NCI-H1417 treated with DMSO at 0.1 percent for 48 hours (cell line): ENCODE results near the gene TMEM52B.
"Not testable (repeated sequence)": the region's sequence is repeated elsewhere in the genome, so short reads cannot be mapped to it uniquely, and the experiment has no call there.

ENCODE experiments used
- DNase-seq: peaks from one replicate; lab custom pipeline; 2025; lab: John Stamatoyannopoulos, UW

Gene TMEM52B

DNA sequence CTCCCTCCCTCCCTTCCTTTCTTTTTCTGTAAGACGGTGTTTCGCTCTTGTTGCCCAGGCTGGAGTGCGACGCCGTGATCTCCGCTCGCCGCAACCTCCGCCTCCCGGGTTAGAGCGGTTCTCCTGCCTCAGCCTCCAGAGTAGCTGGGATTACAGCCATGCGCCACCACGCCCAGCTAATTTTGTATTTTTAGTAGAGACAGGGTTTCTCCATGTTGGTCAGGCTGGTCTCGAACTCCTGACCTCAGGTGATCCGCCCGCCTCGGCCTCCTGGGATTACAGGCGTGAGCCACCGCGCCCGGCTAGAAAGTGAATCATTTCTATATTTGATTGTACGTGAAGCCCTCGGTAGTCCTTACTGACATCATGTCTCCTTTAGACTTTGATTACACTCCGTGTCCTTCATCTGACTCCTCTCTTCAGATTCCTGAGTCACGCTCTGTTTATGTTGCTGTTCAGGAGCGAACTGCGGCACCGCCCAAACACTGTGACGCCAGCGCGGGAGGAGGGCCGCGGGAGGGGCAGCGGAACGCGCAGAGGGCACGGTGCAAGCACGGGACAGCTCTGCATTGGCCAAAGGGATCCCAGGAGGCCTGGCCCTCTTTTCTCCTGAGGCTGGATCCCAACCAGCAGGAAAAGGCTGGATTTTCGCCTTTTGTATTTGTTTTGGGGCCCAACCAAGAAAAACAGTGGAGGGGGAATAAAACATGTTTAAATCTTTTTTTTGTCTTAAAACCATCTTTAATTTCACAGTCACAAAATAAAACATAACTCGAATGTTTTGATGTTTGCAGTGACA is 33.3 kb downstream of the TMEM52B start:
- DNase-seq, result peak; percentile 59

DNA sequence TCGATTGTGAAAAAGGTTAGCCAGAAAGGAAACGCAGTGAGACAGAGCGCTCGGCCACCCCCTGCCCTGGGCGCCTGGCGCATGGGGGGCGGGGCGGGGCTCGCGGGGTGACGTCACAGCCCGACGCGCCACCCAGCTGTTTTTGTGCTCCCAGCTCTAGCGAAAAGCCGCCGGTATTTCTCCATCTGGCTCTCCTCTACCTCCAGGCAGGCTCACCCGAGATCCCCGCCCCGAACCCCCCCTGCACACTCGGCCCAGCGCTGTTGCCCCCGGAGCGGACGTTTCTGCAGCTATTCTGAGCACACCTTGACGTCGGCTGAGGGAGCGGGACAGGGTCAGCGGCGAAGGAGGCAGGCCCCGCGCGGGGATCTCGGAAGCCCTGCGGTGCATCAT is 33.9 kb downstream of the TMEM52B start, which contains the start of gene GABARAPL1:
GABARAPL1 (plus strand) TSS at position 139 of the 393 bp plus-strand sequence; CDS start at position 392, 253 bp downstream.
- DNase-seq, result peak; percentile 24

DNA sequence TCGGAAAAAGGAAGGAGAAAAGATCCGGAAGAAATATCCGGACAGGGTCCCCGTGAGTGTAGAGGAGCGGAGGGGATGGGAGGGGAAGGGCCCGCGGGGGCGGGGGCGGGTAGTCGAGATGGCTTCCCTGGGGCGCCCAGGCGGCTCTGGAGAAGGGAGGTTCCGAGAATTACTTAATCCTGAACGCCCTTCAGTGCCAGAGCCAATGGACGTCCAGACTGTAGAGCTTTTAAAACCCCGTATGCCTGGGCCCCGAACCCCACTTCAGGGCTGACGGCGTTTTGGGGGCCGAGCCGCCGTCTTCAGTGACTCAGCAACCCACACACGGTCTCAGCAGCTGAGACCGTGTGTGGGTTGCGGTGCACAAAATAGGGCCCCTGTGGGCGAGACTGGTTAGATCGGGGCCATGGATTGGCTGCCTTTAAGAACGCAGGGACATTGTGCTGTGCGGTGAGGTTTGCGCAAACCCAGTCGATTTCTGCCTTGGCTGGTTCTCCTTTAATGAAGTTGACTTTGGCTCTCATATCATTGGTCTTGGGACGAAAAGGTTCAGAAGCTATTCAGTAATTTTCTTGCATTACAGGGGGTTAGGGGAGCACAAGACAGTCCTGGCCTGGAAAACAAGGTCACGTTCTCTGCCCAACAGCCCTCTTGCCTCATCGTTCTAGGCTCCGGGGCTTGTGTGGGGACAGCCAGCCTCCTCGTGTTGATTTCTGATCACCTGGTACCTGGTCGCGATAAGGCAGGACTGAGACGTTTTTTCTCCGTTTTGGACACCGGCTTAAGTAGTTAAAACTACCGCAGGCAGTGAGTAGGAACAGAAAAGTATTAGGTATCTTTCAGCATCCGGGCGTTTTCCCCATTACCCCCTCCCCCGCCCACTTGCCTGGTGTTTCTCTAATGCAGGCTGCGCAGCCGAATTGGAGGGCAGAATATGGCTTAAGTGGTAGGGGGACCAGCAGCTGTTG is 34.6 kb downstream of the TMEM52B start:
- DNase-seq, result no peak

DNA sequence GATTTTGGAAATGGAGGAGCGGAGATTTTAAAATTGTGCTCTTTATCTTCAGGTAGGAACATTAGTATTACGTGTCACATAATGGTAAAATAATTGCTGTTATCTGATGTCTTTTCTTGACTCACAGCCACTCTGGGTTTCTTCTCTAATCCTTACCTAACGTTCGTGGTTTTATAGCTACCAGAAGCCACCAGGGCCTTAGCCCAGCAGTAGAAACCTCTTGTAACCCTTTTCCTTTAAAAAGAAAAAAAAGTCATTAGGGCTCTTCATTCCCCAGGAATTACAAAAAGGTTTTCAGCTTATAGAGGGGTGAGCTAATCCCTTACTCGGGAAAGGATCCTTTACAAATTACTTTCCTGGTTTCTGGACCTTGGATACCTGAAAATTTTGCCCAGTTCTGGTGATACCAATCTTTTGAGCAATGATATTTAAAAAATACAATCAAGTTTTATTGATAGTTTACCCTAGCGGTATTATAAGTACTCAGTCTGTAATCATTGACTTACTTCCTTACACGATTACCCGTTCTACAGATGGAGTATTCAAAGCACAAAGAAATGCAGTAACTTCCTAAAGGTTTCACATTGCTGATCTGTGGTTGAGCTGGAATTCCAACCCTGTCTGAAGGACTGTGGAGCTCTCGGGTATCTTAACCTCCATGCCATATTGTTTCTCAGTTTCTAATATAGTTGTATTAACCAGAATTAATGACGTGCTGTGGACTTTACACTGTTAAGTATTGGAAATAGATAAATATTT is 35.5 kb downstream of the TMEM52B start:
- DNase-seq, result no peak

DNA sequence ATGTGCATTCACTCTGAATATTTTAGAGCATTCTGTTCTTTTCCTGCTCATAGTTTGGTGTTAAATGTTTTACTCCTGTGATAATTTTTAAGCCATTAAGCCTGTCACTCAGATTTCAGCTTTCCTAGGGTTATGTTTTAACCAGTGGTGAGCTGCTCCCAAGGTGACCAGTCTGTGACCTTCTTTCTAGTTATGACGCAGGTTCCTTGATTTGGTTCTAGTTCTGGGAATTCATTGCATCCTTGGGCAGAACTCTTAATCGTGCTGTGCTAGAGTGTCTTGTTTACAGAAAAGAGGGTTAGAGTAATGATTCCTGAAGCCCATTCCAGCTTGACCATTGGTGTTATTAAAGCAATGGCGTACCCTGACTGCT is 36.0 kb downstream of the TMEM52B start:
- no peak for DNase-seq

DNA sequence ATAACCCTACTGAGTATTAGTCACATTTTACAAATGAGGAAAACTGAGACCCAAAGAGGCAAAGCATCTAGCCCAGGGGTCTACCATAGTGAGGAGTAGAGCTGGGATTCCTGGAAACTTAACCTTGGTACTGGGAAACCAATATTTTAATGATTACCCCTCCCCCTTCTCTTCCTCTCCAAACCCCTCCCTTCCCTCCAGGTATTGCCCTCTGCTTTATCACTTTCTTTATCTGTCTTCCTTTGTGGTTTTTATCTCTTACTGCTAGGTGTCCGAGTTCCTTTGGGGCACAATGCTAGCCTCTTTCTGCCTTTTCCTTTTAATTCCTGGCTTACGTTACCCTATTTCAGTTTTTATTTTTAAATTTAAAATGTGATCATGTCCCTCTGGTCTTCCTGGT is 36.6 kb downstream of the TMEM52B start:
- DNase-seq, result no peak

DNA sequence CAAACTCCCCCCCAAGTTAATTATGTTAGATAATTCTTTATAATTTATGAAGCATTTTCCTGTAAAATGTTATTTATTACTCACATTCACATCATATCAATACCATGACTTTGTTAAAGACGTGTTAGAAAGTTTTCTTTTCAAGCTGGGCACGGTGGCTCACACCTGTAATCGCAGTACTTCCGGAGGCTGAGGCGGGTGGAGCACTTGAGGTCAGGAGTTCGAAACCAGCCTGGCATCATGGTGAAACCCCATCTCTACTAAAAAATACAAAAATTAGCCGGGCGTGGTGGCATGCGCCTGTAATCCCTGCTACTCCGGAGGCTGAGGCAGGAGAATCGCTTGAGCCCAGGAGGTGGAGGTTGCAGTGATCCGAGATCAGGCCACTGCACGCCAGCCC is 37.1 kb downstream of the TMEM52B start:
- DNase-seq, result not testable (repeated sequence)

DNA sequence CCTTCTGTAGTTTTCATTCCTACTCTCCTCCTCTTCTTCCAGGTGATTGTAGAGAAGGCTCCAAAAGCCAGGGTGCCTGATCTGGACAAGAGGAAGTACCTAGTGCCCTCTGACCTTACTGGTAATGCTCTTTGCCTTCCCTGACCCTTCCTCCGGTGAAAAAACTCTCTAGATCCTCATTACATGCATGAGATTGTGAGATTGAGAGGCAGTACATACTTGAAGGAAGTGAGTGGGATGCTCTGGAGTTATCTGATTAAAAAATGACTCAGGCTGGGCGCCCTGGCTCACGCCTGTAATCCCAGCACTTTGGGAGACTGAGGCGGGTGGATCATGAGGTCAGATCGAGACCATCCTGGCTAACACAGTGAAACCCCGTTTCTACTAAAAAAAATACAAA is 39.2 kb downstream of the TMEM52B start:
- DNase-seq, result no peak

DNA sequence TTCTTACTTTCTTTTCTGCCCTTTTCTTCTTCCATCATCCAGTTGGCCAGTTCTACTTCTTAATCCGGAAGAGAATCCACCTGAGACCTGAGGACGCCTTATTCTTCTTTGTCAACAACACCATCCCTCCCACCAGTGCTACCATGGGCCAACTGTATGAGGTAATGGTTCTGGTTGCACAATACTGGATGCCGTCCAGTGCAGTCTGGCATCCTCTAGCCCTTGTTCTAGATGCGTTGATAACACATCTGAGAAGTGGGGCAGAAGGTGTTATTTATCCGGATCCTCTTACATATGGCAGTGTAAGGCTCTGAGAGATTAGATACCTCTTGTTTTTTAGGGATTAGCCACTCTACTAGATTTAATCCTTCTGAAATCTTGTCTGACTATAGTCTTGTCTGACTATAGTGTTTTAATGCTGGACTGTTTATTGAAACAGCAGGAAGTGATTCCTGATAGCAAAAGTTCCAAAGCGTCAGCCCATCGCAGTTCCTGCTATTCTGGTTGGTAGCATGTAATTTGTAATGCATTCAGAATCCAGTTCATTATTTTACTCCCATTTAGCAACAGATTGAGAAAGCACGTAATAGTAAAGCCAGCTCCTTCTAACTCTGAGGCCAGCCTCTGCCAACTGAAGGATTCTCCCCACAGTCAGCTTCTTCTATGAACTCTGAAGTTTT is 41.7 kb downstream of the TMEM52B start:
- DNase-seq, result no peak

DNA sequence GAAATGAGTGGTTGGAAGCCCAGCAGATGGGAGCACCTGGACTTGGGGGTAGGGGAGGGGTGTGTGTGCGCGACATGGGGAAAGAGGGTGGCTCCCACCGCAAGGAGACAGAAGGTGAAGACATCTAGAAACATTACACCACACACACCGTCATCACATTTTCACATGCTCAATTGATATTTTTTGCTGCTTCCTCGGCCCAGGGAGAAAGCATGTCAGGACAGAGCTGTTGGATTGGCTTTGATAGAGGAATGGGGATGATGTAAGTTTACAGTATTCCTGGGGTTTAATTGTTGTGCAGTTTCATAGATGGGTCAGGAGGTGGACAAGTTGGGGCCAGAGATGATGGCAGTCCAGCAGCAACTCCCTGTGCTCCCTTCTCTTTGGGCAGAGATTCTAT is 43.0 kb downstream of the TMEM52B start:
- no peak for DNase-seq

DNA sequence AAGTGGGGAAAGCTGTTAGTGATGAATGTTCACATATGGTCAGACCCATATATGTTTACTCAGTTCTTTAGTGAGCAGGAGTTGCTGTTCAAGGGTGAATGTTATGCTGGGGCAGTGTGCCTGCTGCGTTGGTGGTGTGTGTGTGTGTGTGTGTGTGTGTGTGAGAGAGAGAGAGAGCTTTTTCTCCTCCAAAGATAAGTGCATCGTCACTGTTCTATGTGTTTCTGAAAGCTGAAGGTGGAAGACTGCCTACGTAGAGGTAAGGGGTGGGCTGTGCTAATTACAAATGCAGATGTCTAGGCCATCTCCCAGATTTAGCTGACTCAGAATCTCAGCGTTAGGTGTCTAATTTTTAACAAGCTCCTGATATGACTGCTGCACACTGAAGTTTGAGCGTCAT is 44.4 kb downstream of the TMEM52B start:
- no peak for DNase-seq

DNA sequence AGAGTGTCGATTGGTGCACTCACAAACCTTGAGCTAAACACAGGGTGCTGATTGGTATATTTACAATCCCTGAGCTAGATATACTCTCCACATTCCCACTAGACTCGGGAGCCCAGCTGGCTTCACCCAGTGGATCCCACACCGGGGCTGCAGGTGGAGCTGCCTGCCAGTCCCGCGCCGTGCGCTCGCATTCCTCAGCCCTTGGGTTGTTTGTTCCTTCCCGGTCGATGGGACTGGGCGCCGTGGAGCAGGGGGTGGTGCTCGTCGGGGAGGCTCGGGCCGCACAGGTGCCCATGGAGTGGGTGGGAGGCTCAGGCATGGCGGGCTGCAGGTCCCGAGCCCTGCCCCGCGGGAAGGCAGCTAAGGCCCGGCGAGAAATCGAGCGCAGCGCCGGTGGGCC is 46.6 kb downstream of the TMEM52B start:
- not testable (repeated sequence) for DNase-seq

DNA sequence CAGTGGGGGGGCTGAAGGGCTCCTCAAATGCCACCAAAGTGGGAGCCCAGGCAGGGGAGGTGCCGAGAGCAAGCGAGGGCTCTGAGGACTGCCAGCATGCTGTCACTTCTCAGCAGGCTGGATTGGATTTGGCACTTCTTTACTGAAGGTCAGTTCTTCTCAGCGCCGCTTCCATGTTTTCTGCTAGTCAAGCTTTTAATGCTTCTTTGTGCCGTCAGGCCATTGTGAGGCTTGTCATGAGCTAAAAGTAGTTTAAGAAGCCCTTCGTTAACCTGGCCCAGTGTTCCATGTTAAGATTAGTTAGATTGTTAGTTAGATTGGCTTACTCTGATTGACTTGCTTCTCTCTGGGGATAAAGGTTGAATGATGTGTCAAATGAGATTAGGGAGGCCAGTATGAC is 47.3 kb downstream of the TMEM52B start:
- DNase-seq, result no peak

DNA sequence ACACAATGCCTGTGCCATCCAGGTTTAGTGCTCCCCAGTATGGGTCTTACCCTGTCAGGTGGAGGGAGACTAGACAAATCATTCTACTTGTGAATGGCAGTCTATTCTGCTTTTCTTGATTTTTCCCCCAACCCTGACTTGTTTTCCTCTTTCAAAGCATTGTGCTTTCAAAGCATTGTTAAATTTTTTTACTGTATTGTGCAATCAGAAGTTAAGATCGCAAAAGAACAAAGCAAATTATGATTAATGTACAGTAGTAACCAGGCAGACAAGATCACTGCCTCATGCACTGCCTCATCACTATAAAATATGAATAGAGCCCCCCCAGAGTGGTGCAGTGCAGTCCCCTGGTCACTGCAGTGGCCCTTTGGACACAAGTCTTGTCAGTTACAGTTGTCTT is 47.9 kb downstream of the TMEM52B start:
- DNase-seq, result no peak

DNA sequence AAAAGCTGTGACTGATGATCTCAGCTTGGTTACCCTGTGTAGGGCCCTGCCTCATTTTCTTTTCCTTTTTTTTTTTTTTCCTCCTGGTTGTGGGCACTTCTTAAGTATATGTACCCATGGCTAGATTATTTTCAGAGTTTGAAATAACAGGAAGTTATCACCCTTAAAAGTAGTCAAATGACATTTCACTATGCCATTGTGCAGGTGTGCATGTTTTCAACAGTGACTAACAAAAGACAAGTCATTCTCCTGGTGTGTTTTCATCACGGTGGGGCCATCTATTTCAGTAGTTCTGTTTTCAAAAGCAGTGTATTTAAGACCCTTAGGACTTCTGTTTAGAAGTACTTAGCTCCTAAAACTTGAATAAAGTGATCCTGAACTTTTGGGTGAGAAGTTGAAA is 48.8 kb downstream of the TMEM52B start:
- DNase-seq, result no peak

DNA sequence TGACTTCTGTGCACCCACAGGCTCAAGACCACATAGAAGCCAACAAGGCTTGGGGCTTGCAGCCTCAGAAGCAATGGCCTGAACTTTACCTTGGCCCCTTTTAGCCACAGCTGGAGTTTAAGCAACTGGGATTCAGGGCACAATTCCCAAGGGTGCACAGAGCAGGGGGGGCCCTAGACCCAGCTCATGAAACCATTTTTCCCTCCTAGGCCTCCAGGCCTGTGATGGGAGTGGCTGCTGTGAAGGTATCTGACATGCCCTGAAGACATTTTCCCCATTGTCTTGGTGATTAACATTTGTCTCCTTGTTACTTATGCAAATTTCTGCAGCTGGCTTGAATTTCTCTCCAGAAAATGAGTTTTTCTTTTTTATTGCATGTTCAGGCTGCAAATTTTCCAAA is 55.7 kb downstream of the TMEM52B start:
- DNase-seq, result no peak

DNA sequence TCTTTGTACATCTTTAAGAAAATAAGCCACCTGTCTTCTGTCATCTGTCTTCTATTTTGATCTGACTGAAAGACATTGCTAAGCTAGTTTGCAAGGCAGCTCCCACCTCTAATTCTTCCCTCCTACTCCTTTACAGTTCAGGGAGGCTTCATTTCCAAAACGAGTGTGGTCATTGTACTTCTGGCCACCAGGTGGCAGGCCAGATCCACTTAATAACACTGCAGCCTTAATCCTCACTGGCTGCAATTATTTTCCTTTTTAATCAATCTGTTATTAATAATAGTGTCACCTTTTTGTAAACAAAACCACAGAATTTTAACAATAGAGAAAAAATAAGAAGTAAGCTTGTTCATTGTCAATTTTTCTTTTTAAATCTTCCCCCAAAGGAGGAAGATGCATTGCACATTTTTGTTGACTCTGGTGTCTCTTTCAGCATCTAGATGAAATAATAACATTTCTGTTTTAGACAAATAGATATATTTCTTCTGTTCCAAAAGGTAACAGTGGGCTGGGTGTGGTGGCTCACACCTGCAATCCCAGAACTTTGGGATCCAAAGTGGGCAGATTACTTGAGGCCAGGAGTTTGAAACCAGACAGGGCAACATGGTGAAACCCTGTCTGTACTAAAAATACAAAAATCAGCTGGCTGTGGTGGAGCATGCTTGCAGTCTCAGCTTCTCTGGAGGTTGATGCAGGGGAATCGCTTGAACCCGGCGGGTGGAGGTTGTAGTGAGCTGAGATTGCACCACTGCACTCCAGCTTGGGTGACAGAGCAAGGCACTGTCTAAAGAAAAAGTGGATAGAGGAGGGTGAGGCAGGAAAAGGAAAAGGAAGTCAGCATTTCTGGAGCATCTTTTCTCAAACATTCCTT is 57.2 kb downstream of the TMEM52B start:
- DNase-seq, result no peak

DNA sequence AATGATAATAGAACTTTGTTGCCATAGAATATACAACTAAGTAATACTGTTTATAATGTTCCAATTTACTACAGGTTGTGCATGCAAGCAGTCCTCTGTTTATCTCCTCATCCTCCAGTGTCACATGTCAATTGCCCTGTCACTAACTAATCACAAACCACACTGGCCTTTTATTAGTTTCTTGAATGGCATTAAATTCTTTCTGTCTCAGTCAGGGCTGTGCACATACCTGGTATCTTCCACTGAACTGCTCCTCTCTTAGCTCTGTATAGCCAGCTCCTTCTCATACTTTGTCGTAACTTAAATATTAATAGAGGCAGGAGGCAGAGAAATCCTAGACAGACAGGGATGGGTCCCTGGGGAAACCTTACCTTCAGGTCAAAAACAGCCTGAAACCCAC is 57.9 kb downstream of the TMEM52B start:
- no peak for DNase-seq

DNA sequence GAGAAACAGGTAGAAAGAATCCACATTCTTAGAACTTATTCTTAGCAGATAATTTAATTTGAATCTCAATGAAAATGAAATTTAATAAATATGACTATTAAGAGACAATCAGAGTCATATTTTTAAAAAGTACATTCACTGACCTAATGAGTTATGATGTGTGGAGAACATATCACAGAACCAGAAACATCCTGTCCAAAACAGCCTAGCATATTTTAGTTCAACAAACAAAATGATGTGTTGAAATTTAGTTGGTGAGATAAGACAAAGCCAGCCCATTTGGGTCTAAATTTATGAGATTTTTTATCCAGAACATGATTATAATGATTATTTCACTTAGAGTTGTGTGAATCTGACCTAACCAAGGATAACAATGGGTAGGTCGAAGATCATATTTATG is 59.7 kb downstream of the TMEM52B start:
- DNase-seq, result no peak

DNA sequence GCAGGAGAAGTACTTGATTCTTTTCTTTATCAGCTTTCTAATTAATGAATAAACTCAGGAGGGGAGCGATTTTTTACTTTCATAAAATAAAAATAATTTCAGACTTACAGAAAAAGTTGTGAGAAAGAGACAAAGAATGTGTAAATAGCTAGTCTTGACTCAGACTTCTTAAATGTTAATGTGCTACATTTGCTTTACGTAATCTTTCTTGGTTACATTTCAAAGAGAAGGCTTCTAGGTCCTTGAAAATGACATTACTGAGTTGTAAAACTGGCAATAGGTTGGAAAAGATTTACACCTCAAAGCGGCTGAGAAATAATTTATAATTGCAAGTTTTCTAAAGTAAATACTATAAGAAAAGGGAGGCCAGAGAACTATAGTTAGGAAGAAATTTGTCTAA is 62.5 kb downstream of the TMEM52B start:
- DNase-seq, result no peak
